ENCODE data around the gene RAD9A.

RAD9A gene

GRCh38 chr11:67440229-67441097 lies 48.7 kb downstream of the RAD9A start:
- H3K27me3 ChIP-seq = no peaks in the 10 kb centered on the region
- no peak for TF ChIP-seq CTCF (IDR thresholded peaks at IDR 0.05)
- peaks cover 23 to 25% of the 10 kb centered on the region in 2 experiments for H3K4me1 ChIP-seq (ENCODE audit: control insufficient read depth in 1 of 2, insufficient read depth in 1 of 2, low read depth in 1 of 2, low read length in 1 of 2)
- H3K36me3 ChIP-seq = peaks cover 30% of the 10 kb centered on the region
- peak overlapping the region; percentile 33 for H3K27ac ChIP-seq
- no peaks in the 10 kb centered on the region for H3K9me3 ChIP-seq
- H3K4me3 ChIP-seq (ENCODE audit: low read depth in 1 of 2, low read length in 1 of 2) = no peak overlapping the region

- TF ChIP-seq CTCF (IDR thresholded peaks at IDR 0.05) = no peak
- H3K27me3 ChIP-seq = no peaks in the 10 kb centered on the region
- peaks cover 23% of the 10 kb centered on the region for H3K36me3 ChIP-seq
- peak overlapping the region; percentile 21 for H3K27ac ChIP-seq
- no peak overlapping the region for H3K4me3 ChIP-seq (ENCODE audit: low read depth in 1 of 2, low read length in 1 of 2)
- H3K9me3 ChIP-seq = no peaks in the 10 kb centered on the region
- peaks cover 22 to 24% of the 10 kb centered on the region in 2 experiments for H3K4me1 ChIP-seq (ENCODE audit: control insufficient read depth in 1 of 2, insufficient read depth in 1 of 2, low read depth in 1 of 2, low read length in 1 of 2)
These were observed 49.3 kb downstream of the RAD9A start for GRCh38 chr11:67441098-67441563.

- Histone ChIP-seq H3K36me3 (peaks cover 22% of the 10 kb centered on the region), H3K27me3 (no peaks in the 10 kb centered on the region), H3K4me3 (ENCODE audit: low read depth in 1 of 2, low read length in 1 of 2) (no peak overlapping the region), H3K9me3 (no peaks in the 10 kb centered on the region), H3K27ac (peak overlapping the region; percentile 77), H3K4me1 (ENCODE audit: control insufficient read depth in 1 of 2, insufficient read depth in 1 of 2, low read depth in 1 of 2, low read length in 1 of 2) (peaks cover 15 to 17% of the 10 kb centered on the region in 2 experiments)
- TF ChIP-seq CTCF (IDR thresholded peaks at IDR 0.05) = no peak
These were observed 50.1 kb downstream of the RAD9A start for GRCh38 chr11:67441731-67442351.

- H3K36me3 ChIP-seq = peaks cover 19% of the 10 kb centered on the region
- TF ChIP-seq CTCF (IDR thresholded peaks at IDR 0.05) = no peak
- no peaks in the 10 kb centered on the region for H3K9me3 ChIP-seq
- peak overlapping the region; percentile 77 for H3K27ac ChIP-seq
- H3K4me3 ChIP-seq (ENCODE audit: low read depth in 1 of 2, low read length in 1 of 2) = peak overlapping the region; percentile 72 to 76
- no peaks in the 10 kb centered on the region for H3K27me3 ChIP-seq
- peaks cover 9 to 11% of the 10 kb centered on the region in 2 experiments for H3K4me1 ChIP-seq (ENCODE audit: control insufficient read depth in 1 of 2, insufficient read depth in 1 of 2, low read depth in 1 of 2, low read length in 1 of 2)
These were observed 51.0 kb downstream of the RAD9A start for GRCh38 chr11:67442504-67443404.

GRCh38 chr11:67445515-67445914 lies 53.7 kb downstream of the RAD9A start:
- no peak for TF ChIP-seq CTCF (IDR thresholded peaks at IDR 0.05)
- Histone ChIP-seq H3K4me3 (ENCODE audit: low read depth in 1 of 2, low read length in 1 of 2) (no peak overlapping the region), H3K27me3 (no peaks in the 10 kb centered on the region), H3K9me3 (no peaks in the 10 kb centered on the region), H3K27ac (no peak overlapping the region), H3K4me1 (ENCODE audit: control insufficient read depth in 1 of 2, insufficient read depth in 1 of 2, low read depth in 1 of 2, low read length in 1 of 2) (peaks cover 9 to 17% of the 10 kb centered on the region in 2 experiments), H3K36me3 (no peaks in the 10 kb centered on the region)

Data from neutrophil (primary cell).